ENCODE measurements around the gene PADI3. TPM values are rescaled to one million over a fixed set of nuclear protein-coding genes. Genes with fewer than 3 reads are reported as not detected.

The PADI3 gene
- total RNA-seq, 1 experiment from 2014 or later: 0.61 TPM

- TF ChIP-seq ERG (CRISPR knock-in tag; IDR thresholded peaks at IDR 0.05) (no peak), FOXP4 (CRISPR knock-in tag; IDR thresholded peaks at IDR 0.05) (no peak), ZNF232 (CRISPR knock-in tag; IDR thresholded peaks at IDR 0.05) (no peak), SMAD4 (CRISPR knock-in tag; IDR thresholded peaks at IDR 0.05) (no peak), RORB (CRISPR knock-in tag; IDR thresholded peaks at IDR 0.05) (no peak), FOXP1 (CRISPR knock-in tag; IDR thresholded peaks at IDR 0.05; ENCODE audit: borderline replicate concordance) (no peak)
Measured at GRCh38 chr1:17213148-17213781, 35.6 kb upstream of the PADI3 start (continued).

- no peak for ATAC-seq
- POLR2A ChIA-PET: no interaction called here
Measured at GRCh38 chr1:17213782-17214148, 35.1 kb upstream of the PADI3 start.

More at GRCh38 chr1:17213782-17214148, 35.1 kb upstream of the PADI3 start:
- Mint-ChIP-seq H3K27me3 (ENCODE audit: low read depth) (no peaks in the 10 kb centered on the region), H3K9me3 (no peaks in the 10 kb centered on the region), H3K27ac (no peak overlapping the region), H3K4me1 (peaks cover 38% of the 10 kb centered on the region), H3K36me3 (no peaks in the 10 kb centered on the region), H3K4me3 (no peak overlapping the region)
- no peak for DNase-seq (ENCODE audit: low spot score)
- CTCF ChIA-PET: interaction anchor here (1.2 kb wide), 1 partner anchor 84 kb away, joined by 3 read pairs; no protein-coding TSS in a partner anchor
- TF ChIP-seq ZBTB43 (CRISPR knock-in tag; IDR thresholded peaks at IDR 0.05) (no peak), ZNF396 (CRISPR knock-in tag; IDR thresholded peaks at IDR 0.05; ENCODE audit: borderline replicate concordance) (no peak), ZMAT4 (CRISPR knock-in tag; IDR thresholded peaks at IDR 0.05) (no peak), IRF2 (CRISPR knock-in tag; IDR thresholded peaks at IDR 0.05; ENCODE audit: borderline replicate concordance, low read depth) (no peak), ZNF219 (CRISPR knock-in tag; IDR thresholded peaks at IDR 0.05; ENCODE audit: borderline replicate concordance) (no peak), ZNF121 (CRISPR knock-in tag; IDR thresholded peaks at IDR 0.05) (no peak), CREB1 (CRISPR knock-in tag; IDR thresholded peaks at IDR 0.05) (no peak), ZBTB21 (CRISPR knock-in tag; IDR thresholded peaks at IDR 0.05; ENCODE audit: borderline replicate concordance) (no peak), STAT6 (CRISPR knock-in tag; conservative IDR thresholded peaks at IDR 0.05; ENCODE audit: low read depth) (no peak)

All from WTC11 (cell line).